Adrenal gland (tissue), 12 donors: ENCODE data around the gene KCNK17. TPM values are rescaled to one million over a fixed set of nuclear protein-coding genes. Genes with fewer than 3 reads are reported as not detected.

Experiments used
- DNase-seq, 7 donors: peaks; one replicate each; pipeline ENCODE4 v3.0.0-alpha.2; 2019 to 2020
- H3K27ac ChIP-seq, 5 donors: fragments of 200-600 bp; sonication (generic) in 4 of 5; 1 replicate in 3 of 5; 2 replicates in 2 of 5; pipeline versions ENCODE4 v1.5.1 to v1.8.0; 2016 to 2020; ENCODE audit warnings: mild to moderate bottlenecking in 1 of 5
- H3K27me3 ChIP-seq: fragments of 200-600 bp; 2 replicates; pipeline ENCODE4 v1.8.0; 2021
- H3K36me3 ChIP-seq, 2 donors: fragments of 200-600 bp; replicated peaks in 1 of 2; 1 replicate in 1 of 2; 2 replicates in 1 of 2; pipeline versions ENCODE4 v1.5.1 to v1.8.0; 2018 to 2022
- H3K4me1 ChIP-seq, 2 donors: fragments of 200-600 bp; replicated peaks in 1 of 2; 1 replicate in 1 of 2; 2 replicates in 1 of 2; pipeline versions ENCODE4 v1.5.1 to v1.8.0; 2018 to 2021
- H3K4me3 ChIP-seq, 4 donors: fragments of 200-600 bp; sonication (generic) in 3 of 4; one replicate each; pipeline ENCODE4 v1.5.1; 2016 to 2018
- H3K9me3 ChIP-seq, 3 donors: fragments of 200-600 bp; sonication (generic) in 1 of 3; replicated peaks in 1 of 3; 1 replicate in 2 of 3; 2 replicates in 1 of 3; pipeline versions ENCODE4 v1.5.1 to v1.8.0; 2016 to 2021
- POLR2A ChIP-seq, 2 donors: fragments of 450-650 bp; IDR thresholded peaks; one replicate each; pipeline ENCODE4 v1.6.1; 2017; ENCODE audit warnings: antibody characterized with exemption in 2 of 2, mild to moderate bottlenecking in 2 of 2, moderate library complexity in 1 of 2
- WGBS, 4 donors: extraction: QIAGEN DNeasy Blood & Tissue Kit in 2 of 4; methylation state at CpG; one replicate each; pipeline versions ENCODE4 v1.1.5 to v1.1.7; 2013 to 2017; 5-methylcytosine and 5-hydroxymethylcytosine counted together
- intact Hi-C, 2 donors: fragments of 100-400 bp; cut with DNase I; formaldehyde crosslinking; loops; one replicate each; pipeline versions ENCODE4 v1.14.1 to v1.15.0; 2022 to 2023
- polyA plus RNA-seq, 3 donors: library from polyadenylated mRNA; stranded (reverse); fragments of 200-250 nt in 2 of 3; fragments of 350-450 nt in 1 of 3; fragmentation: Illumina TruSeq in 1 of 3; extraction: RNeasy Lipid Tissue Mini Kit (QIAGEN cat#74804) in 1 of 3; gene quantifications; one replicate each; pipeline ENCODE4 v1.2.3, GENCODE V29; 2013 to 2014
- total RNA-seq, 9 donors: library from RNA; depleted of rRNA in 4 of 9; stranded (reverse); fragments of >200 nt in 4 of 9; fragments of 120-200 nt in 1 of 9; fragmentation: NEBNext Ultra II Directional in 1 of 9; extraction: Animal tissue kit (Norgen Biotek cat#: 25700) in 1 of 9; gene quantifications; one replicate each; pipeline versions ENCODE4 v1.1.0 to v1.2.4, GENCODE V29; 2013 to 2023
- TF ChIP-seq, protein P1 (sequence below), 6 experiments: fragments of 450-650 bp in 4 of 6; fragments of 200-600 bp in 2 of 6; sonication (generic) in 1 of 6; IDR thresholded peaks; 1 replicate in 5 of 6; 2 replicates in 1 of 6; pipeline versions ENCODE4 v1.5.1 to v1.8.0; 2016 to 2021; ENCODE audit warnings: antibody characterized with exemption in 6 of 6, mild to moderate bottlenecking in 2 of 6, moderate library complexity in 1 of 6
- donor health status: healthy with polysubstance abuse.
- donor health status: Bipolar disorder and iron deficiency.
- donor health status: DM: yes; HTN: yes; CAD: no.
- donor health status: DM: no; HTN: no; CAD: no.
- donor health status: DM: no; HTN: no; CAD: no.
- donor health status: DM: yes; HTN: yes; CAD: no.

Gene KCNK17
- total and polyA plus RNA-seq, 12 donors, result 0.10 to 0.36 (median 0.14) TPM; not detected in 8

GRCh38 chr6:39251406-39251805, 62.8 kb downstream of the KCNK17 start:
- H3K4me3 ChIP-seq, result no peak overlapping the region
- TF ChIP-seq, protein P1, sequence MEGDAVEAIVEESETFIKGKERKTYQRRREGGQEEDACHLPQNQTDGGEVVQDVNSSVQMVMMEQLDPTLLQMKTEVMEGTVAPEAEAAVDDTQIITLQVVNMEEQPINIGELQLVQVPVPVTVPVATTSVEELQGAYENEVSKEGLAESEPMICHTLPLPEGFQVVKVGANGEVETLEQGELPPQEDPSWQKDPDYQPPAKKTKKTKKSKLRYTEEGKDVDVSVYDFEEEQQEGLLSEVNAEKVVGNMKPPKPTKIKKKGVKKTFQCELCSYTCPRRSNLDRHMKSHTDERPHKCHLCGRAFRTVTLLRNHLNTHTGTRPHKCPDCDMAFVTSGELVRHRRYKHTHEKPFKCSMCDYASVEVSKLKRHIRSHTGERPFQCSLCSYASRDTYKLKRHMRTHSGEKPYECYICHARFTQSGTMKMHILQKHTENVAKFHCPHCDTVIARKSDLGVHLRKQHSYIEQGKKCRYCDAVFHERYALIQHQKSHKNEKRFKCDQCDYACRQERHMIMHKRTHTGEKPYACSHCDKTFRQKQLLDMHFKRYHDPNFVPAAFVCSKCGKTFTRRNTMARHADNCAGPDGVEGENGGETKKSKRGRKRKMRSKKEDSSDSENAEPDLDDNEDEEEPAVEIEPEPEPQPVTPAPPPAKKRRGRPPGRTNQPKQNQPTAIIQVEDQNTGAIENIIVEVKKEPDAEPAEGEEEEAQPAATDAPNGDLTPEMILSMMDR (IDR thresholded peaks at IDR 0.05), result no peak
- TF ChIP-seq POLR2A (IDR thresholded peaks at IDR 0.05), result no peak
- H3K36me3 ChIP-seq, result no peaks in the 10 kb centered on the region
- 20 to 30% (median 24%) methylated on average over 6 to 8 of the region's 8 CpGs for WGBS, 4 donors
- no peaks in the 10 kb centered on the region for H3K9me3 ChIP-seq
- intact Hi-C loops, result no loop called here
- H3K27me3 ChIP-seq, result peaks cover 3% of the 10 kb centered on the region
- no peak overlapping the region for H3K27ac ChIP-seq
- H3K4me1 ChIP-seq, result no peaks in the 10 kb centered on the region
- no peak for DNase-seq

GRCh38 chr6:39250507-39250906, 63.7 kb downstream of the KCNK17 start:
- no peaks in the 10 kb centered on the region for H3K4me1 ChIP-seq
- no peak for DNase-seq
- intact Hi-C loops, result no loop called here
- peaks cover 3% of the 10 kb centered on the region for H3K27me3 ChIP-seq
- H3K4me3 ChIP-seq, result no peak overlapping the region
- no peaks in the 10 kb centered on the region for H3K9me3 ChIP-seq
- TF ChIP-seq POLR2A (IDR thresholded peaks at IDR 0.05), result no peak
- TF ChIP-seq, protein P1 (IDR thresholded peaks at IDR 0.05), result no peak
- H3K27ac ChIP-seq, result no peak overlapping the region
- H3K36me3 ChIP-seq, result no peaks in the 10 kb centered on the region

- Histone ChIP-seq H3K4me1 (no peaks in the 10 kb centered on the region), H3K27ac (no peak overlapping the region), H3K4me3 (no peak overlapping the region), H3K9me3 (no peaks in the 10 kb centered on the region), H3K36me3 (no peaks in the 10 kb centered on the region), H3K27me3 (peaks cover 3% of the 10 kb centered on the region)
- TF ChIP-seq POLR2A (IDR thresholded peaks at IDR 0.05), result no peak
- TF ChIP-seq, protein P1 (IDR thresholded peaks at IDR 0.05), result no peak
- WGBS, 4 donors, result 95 to 100% (median 98%) methylated on average over 1 of the region's 1 CpG
- no peak for DNase-seq
- intact Hi-C loops, result no loop called here
Measured at GRCh38 chr6:39249278-39249677, 64.9 kb downstream of the KCNK17 start.

Other genes starting within 250 kb of the KCNK17 start
- 10 to 100 TPM; 11.4 to 25.1 (median 15.1) TPM for gene SAYSD1, start 199.2 kb downstream of the KCNK17 start, total RNA-seq
- 10 to 100 TPM in 2 of 3 donors, 1 to 10 TPM in 1; 9.0 to 13.2 (median 10.5) TPM for gene SAYSD1, start 199.2 kb downstream of the KCNK17 start, polyA plus RNA-seq
- 10 to 100 TPM in 2 of 9 donors, 1 to 10 TPM in 3, under 1 TPM in 4; 0.48 to 57.1 (median 1.2) TPM for gene KCNK5, start 84.9 kb downstream of the KCNK17 start, total RNA-seq
- 1 to 10 TPM in 1 of 3 donors, under 1 TPM in 2; 0.26 to 1.2 (median 0.64) TPM for gene KCNK5, start 84.9 kb downstream of the KCNK17 start, polyA plus RNA-seq
- not detected for gene KCNK16, start 8.3 kb upstream of the KCNK17 start, total RNA-seq
- not detected for gene KCNK16, start 8.3 kb upstream of the KCNK17 start, polyA plus RNA-seq